Measurements from ENCODE around the gene SPIB.
A peak's percentile ranks its signal among the peaks of the same experiment; 100 is the strongest.
"Not testable (repeated sequence)": the region's sequence is repeated elsewhere in the genome, so short reads cannot be mapped to it uniquely, and the experiment has no call there.

The SPIB gene

GRCh38 chr19:50419580-50420035 is 870 bp downstream of the SPIB start:
- no peak for DNase-seq

- no peak for DNase-seq
Measured at GRCh38 chr19:50420127-50420526, 1.4 kb downstream of the SPIB start.

GRCh38 chr19:50420808-50421207 is 2.1 kb downstream of the SPIB start:
- DNase-seq: no peak

DNA sequence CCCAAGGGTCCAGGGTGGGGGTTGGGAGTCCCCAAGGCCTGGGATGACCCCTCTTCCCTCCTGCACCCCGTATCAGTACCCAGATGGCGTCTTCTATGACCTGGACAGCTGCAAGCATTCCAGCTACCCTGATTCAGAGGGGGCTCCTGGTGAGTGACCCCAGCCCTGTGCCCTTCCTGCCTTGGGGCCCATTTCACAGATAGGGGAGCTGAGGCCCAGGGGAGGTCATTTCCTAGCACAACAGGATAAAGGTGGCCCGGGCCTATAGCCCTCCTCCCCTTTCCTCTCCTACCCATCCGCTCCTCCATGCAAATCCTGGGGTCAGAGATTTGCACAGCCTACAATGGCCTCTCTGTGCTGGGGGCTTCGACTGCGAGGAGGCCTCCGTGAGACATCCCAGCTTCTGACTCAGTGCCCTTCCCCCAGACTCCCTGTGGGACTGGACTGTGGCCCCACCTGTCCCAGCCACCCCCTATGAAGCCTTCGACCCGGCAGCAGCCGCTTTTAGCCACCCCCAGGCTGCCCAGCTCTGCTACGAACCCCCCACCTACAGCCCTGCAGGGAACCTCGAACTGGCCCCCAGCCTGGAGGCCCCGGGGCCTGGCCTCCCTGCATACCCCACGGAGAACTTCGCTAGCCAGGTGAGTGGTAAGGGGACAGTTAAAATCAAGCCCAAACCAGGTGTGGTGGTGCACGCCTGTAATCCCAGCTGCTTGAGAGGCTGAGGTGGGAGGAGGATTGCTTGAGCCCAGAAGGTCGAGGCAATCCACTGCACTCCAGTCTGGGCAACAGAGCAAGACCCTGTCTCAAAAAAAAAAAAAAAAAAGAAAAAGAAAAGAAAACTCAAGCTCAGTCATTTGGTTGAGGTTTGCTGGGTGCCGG is 3.9 kb downstream of the SPIB start:
- no peak for DNase-seq

DNA sequence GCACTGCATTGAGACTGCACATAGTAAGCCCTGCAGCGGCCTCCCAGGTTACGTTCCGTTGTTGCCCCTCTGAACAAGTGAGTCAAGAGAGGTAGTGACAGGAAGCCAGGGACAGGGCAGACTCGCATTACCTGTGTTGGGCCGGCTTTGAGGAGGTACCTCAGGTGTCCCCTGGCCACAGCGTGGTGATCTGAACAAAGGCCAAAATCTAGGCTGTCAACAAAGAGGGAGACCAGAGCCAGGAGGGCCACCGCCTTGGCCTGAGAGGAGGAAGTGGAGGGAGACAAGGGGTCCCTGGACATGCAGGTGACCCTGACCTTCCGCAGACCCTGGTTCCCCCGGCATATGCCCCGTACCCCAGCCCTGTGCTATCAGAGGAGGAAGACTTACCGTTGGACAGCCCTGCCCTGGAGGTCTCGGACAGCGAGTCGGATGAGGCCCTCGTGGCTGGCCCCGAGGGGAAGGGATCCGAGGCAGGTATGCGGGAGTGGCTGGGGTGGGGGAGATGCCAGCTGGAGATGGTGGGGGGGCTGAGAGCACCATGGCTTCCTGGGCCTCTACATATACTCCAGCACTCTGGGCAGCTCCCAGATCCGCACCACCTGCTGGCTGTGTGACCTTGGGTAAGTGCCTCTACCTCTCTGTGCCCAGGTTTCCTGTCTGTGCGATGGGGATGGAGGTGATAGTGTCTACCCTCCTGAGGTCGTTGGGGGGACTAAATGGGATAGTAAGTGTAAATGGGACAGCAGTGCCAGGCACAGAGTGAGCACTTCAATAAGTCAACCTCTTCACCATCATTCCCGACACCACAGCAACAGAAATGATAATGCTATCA is 4.8 kb downstream of the SPIB start:
- no peak for DNase-seq

DNA sequence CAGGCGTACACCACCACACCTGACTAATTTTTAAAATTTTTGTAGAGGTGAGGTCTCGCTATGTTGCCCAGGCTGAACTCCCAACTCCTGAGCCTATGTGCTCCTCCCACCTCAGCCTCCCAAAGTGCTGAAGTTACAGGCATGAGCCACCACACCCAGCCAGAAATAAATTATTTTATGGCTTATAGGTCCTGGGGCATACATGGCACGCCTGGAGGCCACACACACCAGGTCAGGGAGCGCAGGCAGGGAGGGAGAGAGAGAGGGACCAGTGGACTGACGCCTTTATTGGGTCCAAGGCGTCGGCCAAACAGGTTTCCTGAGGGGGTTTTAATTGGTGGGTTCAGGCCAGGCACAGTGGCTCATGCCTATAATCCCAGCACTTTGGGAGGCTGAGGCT is 6.8 kb downstream of the SPIB start:
- no peak for DNase-seq

- DNase-seq: no peak
Measured at GRCh38 chr19:50427318-50427925, 8.7 kb downstream of the SPIB start.

GRCh38 chr19:50427997-50428425 is 9.3 kb downstream of the SPIB start:
- no peak for DNase-seq

GRCh38 chr19:50428772-50429463 is 10.2 kb downstream of the SPIB start:
- no peak for DNase-seq

GRCh38 chr19:50430888-50431342 is 12.2 kb downstream of the SPIB start:
- no peak for DNase-seq

GRCh38 chr19:50431343-50432220 is 12.8 kb downstream of the SPIB start:
- peak; percentile 83 for DNase-seq

DNA sequence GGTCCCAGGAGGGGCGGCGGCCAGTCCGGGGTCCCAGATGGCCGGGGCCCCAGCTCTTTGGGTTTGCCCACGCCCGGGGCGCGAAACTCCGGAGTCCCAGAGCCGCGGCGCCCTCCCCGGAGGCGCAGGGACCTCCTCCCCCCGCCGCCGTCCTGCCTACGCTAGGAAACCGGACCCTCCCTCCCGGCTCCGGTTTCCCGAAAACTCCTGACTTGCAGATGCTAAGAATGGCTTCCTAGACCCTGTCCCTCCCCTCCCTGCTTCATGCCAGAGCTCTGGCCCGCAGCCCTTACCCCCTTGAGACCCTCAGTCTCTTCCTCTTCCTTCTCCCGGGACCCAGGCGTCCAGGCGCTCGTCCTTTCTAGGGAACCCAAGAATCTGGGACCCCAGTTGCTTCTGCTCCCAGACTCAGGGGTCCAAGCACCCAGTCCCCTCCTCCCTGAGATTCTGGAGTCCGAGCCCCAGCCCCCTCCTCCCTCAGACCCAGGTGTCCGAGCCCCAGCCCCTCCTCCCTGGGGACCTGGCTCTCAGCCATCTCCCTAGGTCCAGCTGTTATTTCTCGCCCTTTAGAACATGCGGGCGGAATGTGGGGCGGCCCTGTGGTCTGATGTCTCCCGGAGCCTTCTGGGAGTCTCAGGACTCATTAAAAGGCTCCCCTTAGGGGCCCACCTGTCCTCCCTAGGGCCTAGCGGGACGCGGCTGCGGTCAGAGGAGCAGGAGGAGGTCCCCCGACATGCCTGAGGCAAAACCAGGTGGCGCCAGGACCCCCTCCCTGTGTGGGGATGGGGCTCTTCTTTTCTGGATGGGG is 13.7 kb downstream of the SPIB start, which contains the start of gene MYBPC2:
Gene MYBPC2 (plus strand): TSS at position 672 of the 808 bp plus-strand sequence. CDS start 62 bp downstream, at position 734.
- peak; percentile 25 for DNase-seq

GRCh38 chr19:50433201-50434180 is 14.8 kb downstream of the SPIB start:
- DNase-seq: no peak

DNA sequence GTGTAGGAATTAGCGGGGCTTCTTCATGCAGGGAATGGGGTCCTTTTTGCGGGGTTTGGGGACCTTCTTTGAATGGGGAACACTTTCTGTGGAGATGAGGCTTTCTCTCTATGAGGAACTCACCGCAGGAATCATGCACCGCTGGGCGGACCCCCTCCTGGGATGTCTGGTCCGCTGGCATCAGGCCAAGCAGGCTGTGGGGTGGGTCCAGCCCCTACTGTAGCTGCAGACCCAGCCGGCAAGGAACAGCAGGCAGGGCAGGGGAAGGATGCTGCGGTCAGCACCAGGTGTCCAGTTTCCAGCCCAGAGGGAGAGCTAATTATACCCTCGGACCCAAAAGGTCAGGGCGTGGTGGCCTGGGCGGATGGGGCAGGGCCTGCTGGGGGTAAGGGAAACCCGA is 15.8 kb downstream of the SPIB start:
- no peak for DNase-seq

DNA sequence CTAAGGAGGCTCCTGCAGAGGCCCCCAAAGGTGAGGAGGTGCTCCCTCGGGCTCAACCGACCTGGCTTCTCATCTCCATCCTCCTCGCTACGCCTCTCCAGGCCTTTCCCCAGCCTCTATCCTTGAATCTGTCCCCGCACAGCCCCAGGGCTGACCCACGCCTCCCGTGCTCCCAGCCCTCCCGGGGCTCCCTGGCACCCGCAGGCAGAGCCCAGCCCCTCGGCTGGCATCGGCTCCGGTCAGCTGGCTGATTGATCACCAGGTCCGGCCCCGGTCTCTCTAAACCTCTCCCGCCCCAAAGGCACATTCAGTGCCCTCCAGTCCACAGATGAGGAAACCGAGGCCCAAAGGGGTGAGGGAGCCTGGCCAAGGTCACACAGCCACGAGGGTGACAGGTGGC is 16.5 kb downstream of the SPIB start:
- no peak for DNase-seq

DNA sequence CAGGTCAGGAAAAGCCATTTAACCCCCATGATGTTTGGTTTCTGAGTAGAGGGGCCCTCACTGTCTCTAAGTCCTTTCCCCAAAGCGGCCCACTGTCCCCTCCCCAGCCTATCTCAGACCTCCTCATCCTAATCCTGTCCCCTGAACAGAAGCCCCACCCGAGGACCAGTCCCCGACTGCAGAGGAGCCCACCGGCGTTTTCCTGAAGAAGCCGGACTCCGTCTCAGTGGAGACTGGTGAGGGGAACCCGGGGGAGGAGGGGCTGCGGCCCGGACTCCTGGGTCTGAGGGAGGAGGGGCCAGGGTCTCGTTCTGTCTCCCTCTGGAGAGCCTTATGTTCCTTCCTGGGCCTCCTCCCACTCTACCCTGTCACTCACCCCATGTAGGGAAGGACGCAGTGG is 16.9 kb downstream of the SPIB start:
- DNase-seq: no peak

GRCh38 chr19:50437862-50438449 is 19.2 kb downstream of the SPIB start:
- DNase-seq: no peak

DNA sequence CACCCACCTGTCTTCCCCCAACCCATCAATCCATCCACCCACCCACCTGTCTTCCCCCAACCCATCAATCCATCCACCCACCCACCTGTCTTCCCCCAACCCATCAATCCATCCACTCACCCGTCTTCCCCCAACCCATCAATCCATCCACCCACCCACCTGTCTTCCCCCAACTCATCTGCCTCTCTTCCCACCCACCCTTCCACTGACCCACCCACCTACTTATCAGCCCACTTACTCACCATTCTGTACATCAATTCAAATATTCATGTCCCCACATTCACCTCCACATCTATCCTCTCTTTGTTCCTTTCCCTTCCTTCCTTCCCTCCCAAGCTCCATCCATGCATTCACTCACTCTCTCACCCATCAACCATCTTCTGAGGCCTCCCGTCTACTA is 20.4 kb downstream of the SPIB start:
- DNase-seq: not testable (repeated sequence)

GRCh38 chr19:50444059-50444458 is 25.3 kb downstream of the SPIB start:
- DNase-seq: no peak

Data from NCI-H82 (cell line).